Fibroblast of villous mesenchyme (primary cell): ENCODE data around the gene SCPEP1. TPM values are rescaled to one million over a fixed set of nuclear protein-coding genes. Genes with fewer than 3 reads are reported as not detected.
"Not testable (repeated sequence)": the region's sequence is repeated elsewhere in the genome, so short reads cannot be mapped to it uniquely, and the experiment has no call there.

Source experiments
- DNase-seq: peaks from one replicate; pipeline ENCODE4 v3.0.0-alpha.2; 2010; ENCODE audit warnings: low read depth
- H3K4me3 ChIP-seq: 2 replicates; pipeline ENCODE4 v1.5.1; 2011; ENCODE audit warnings: low read depth, mild to moderate bottlenecking, low read length
- total RNA-seq: library from RNA; depleted of rRNA; stranded (reverse); fragments of >200 nt; gene quantifications from 2 replicates; pipeline ENCODE4 v1.2.3, GENCODE V29; 2012
- TF ChIP-seq, protein P1 (sequence below): IDR thresholded peaks from 2 replicates; pipeline ENCODE4 v1.5.1; 2012; ENCODE audit warnings: low read depth, mild to moderate bottlenecking, low read length; ENCODE audit not compliant: insufficient read depth

SCPEP1 gene
- total RNA-seq, 1 donor = 36.7 TPM

DNA sequence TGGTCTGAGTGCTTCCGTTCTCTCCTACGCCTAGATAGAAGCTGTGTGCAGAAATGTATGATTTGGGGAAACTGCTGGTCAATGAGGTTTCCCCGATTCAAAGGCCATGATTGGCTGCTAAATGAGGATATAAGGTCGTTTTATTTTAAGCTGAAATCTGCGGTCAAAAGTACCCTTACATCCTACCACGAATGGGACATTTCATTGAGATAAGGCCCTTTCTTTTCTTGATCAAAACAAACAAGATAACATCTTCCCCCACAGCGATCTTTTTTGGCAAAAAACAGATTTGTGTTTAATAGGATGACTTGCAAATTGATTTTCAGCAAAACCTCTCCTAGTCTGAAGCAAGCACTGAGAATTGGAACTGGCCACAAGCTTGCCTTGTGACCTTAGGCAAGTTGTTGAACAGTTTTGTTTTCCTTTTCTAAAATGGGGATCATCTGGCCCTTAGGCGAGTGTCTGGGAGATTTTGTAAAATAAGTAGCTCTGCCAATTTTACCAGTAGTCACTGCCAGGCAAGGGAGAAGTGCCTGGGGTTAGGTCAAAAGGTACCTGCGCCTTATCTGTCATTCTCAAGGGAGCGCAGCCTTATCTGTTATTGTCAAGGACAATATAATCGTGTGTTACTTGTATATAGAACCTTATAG is 635 bp downstream of the SCPEP1 start:
- H3K4me3 ChIP-seq = peak overlapping the region; percentile 81
- TF ChIP-seq, protein P1, sequence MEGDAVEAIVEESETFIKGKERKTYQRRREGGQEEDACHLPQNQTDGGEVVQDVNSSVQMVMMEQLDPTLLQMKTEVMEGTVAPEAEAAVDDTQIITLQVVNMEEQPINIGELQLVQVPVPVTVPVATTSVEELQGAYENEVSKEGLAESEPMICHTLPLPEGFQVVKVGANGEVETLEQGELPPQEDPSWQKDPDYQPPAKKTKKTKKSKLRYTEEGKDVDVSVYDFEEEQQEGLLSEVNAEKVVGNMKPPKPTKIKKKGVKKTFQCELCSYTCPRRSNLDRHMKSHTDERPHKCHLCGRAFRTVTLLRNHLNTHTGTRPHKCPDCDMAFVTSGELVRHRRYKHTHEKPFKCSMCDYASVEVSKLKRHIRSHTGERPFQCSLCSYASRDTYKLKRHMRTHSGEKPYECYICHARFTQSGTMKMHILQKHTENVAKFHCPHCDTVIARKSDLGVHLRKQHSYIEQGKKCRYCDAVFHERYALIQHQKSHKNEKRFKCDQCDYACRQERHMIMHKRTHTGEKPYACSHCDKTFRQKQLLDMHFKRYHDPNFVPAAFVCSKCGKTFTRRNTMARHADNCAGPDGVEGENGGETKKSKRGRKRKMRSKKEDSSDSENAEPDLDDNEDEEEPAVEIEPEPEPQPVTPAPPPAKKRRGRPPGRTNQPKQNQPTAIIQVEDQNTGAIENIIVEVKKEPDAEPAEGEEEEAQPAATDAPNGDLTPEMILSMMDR = no peak
- peak; percentile 57 for DNase-seq

GRCh38 chr17:56979091-56979480 is 1.2 kb downstream of the SCPEP1 start:
- TF ChIP-seq, protein P1 = no peak
- H3K4me3 ChIP-seq = peak overlapping the region; percentile 0
- DNase-seq = no peak

- not testable (repeated sequence) for DNase-seq, H3K4me3 ChIP-seq
Observed at GRCh38 chr17:56980526-56980925, 2.6 kb downstream of the SCPEP1 start.

DNA sequence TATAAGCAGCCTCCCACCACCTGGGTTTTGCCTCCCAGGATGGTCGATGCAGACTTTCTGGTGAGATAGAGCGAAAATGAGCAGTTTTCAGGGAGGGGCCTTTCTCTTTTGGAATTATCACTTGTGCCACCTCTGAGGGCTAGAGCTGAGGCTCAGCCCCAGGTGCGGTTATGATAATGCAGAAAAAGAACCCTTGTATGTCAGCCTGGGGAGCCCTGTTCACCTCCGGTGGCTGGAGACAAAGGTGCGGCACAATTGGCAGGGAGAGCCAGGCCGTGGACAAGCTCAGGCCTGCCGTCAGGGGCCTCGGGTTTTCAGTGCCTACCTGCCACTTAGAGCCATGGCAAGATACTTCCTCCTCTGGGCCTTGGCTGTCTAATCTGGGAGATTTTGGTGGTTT is 4.4 kb downstream of the SCPEP1 start:
- DNase-seq = no peak
- TF ChIP-seq, protein P1 = no peak
- H3K4me3 ChIP-seq = no peak overlapping the region

DNA sequence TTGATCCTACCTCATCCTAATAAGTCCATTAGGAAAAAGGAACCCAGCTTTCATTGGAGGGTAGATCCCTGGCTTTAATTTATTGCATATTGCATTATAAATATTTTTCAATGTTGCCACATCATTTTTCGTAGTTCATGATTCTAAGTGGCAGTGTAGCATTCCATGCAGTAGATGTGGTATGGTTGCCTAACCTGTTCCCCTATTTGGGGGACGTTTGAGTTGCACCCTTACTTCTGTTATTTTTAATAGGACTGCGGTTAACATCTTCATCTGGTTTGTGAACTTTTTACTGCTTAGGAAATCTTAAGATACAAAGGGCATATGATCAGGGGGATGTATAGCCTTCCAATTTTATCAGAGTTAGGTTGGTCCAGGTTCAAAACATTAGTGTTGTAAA is 5.4 kb downstream of the SCPEP1 start:
- H3K4me3 ChIP-seq = no peak overlapping the region
- TF ChIP-seq, protein P1 = no peak
- DNase-seq = no peak

GRCh38 chr17:56985371-56986162 is 7.6 kb downstream of the SCPEP1 start:
- TF ChIP-seq, protein P1 = no peak
- DNase-seq = no peak
- no peak overlapping the region for H3K4me3 ChIP-seq

DNA sequence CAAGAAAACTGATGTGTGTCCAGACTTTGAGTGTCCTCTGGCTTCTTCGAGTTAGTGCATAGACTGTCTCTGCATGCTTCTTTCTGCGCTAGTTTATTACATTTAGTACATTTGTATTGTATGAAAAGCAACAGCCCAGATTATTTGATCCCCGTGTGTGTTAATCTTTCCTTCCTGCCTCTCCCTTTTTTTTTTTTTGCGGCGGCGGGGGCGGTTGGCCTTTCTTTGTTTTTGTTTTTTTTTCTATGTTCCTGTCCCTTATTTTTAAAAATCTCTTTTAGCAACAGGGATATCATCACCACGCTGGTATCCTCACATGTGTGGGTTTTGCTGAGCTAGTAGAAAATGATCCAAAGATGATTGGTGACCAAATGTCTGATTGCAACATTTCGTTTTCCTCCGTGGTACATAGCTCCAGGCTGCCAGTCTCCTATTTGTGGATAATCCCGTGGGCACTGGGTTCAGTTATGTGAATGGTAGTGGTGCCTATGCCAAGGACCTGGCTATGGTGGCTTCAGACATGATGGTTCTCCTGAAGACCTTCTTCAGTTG is 9.4 kb downstream of the SCPEP1 start:
- no peak for DNase-seq
- TF ChIP-seq, protein P1 = no peak
- H3K4me3 ChIP-seq = no peak overlapping the region
